ENCODE data around the gene MAP3K6. TPM values are rescaled to one million over a fixed set of nuclear protein-coding genes. Genes with fewer than 3 reads are reported as not detected.

MAP3K6 gene
- polyA plus RNA-seq, 2 of the 4 experiments (the other 2 are of a cell fraction), result 3.6 to 8.5 TPM

- H3K9me3 ChIP-seq, result no peaks in the 10 kb centered on the region
- TF ChIP-seq MAZ (IDR thresholded peaks at IDR 0.05; ENCODE audit: borderline replicate concordance, low read depth, low read length), result no peak
- TF ChIP-seq MAFK (IDR thresholded peaks at IDR 0.05; ENCODE audit: partially characterized antibody), result peak; percentile 48
- 75% methylated on average over 10 of the region's 11 CpGs for WGBS (ENCODE audit: missing lambda C conversion rate)
- no peak overlapping the region for H3K27ac ChIP-seq
- peak in 1 of 2 experiments; percentile 33 for DNase-seq (ENCODE audit: low read depth in 1 of 2, low spot score in 1 of 2)
- ATAC-seq, result peak; percentile 72 to 92; a peak in 5 of 6 replicates
- CTCF ChIA-PET, result interaction anchor here (0.7 to 3.0 kb wide), 10 partner anchors 10 to 301 kb away, joined by 3 to 15 read pairs (median 4); partner anchors contain the start of gene CD164L2
- H3K4me3 ChIP-seq, result no peak overlapping the region
- H3K4me2 ChIP-seq, result no peak overlapping the region
- POLR2A ChIA-PET, result no interaction called here
- no peaks in the 10 kb centered on the region for H3K4me1 ChIP-seq
- no peak for FAIRE-seq
Observed at GRCh38 chr1:27306892-27307761, 59.6 kb downstream of the MAP3K6 start.

GRCh38 chr1:27306071-27306470, 60.7 kb downstream of the MAP3K6 start:
- TF ChIP-seq TP53 (CRISPR knock-in tag; IDR thresholded peaks at IDR 0.05) (no peak), REST (IDR thresholded peaks at IDR 0.05) (no peak), CBX2 (IDR thresholded peaks at IDR 0.05; ENCODE audit: borderline replicate concordance, low read depth) (no peak), RAD21 (conservative IDR thresholded peaks at IDR 0.05 in 1 of 2, IDR thresholded peaks at IDR 0.05 in 1 of 2) (no peak), MAZ (IDR thresholded peaks at IDR 0.05; ENCODE audit: borderline replicate concordance, low read depth, low read length) (no peak), POLR2AphosphoS2 (conservative IDR thresholded peaks at IDR 0.05; ENCODE audit: low read length) (no peak)
- no peak for ATAC-seq
- POLR2A ChIA-PET, result no interaction called here
- CTCF ChIA-PET, result interaction anchor here (1.0 to 3.0 kb wide), 6 partner anchors 9 to 302 kb away, joined by 3 to 15 read pairs (median 4); no protein-coding TSS in a partner anchor
- 87% methylated on average over 10 of the region's 11 CpGs for WGBS (ENCODE audit: missing lambda C conversion rate)
- H3K9me3 ChIP-seq, result no peaks in the 10 kb centered on the region
- H3K4me1 ChIP-seq, result no peaks in the 10 kb centered on the region
- FAIRE-seq, result no peak
- H3K27ac ChIP-seq, result no peak overlapping the region
- H3K4me3 ChIP-seq, result no peak overlapping the region
- no peak for DNase-seq (ENCODE audit: low read depth in 1 of 2, low spot score in 1 of 2)
- H3K4me2 ChIP-seq, result no peak overlapping the region

Small RNAs within 50 kb of the gene (small RNA-seq; reads per million reads assigned to genes)
- 0 to 463 (median 1.3) reads per million in 6 experiments for gene RNU6-48P

Other genes starting within 250 kb of the MAP3K6 start
- gene SLC9A1, start 211.8 kb downstream of the MAP3K6 start, polyA plus RNA-seq (2011; rRNA removed), result 8.0 and 11.1 TPM in 2 replicates
- 7.3 to 7.5 TPM (median 7.4 TPM) in 3 replicates for gene SLC9A1, start 211.8 kb downstream of the MAP3K6 start, polyA plus RNA-seq (2017; fragmentation: RNase III; extraction: RNeasy Plus Mini Kit Qiagen cat#74134 plus additional on column Dnase treatment)
- 3.8 and 4.0 TPM in 2 replicates for gene WDTC1, start 132.3 kb downstream of the MAP3K6 start, polyA plus RNA-seq (2011; rRNA removed)
- 6.0 to 7.8 TPM (median 6.9 TPM) in 3 replicates for gene WDTC1, start 132.3 kb downstream of the MAP3K6 start, polyA plus RNA-seq (2017; fragmentation: RNase III; extraction: RNeasy Plus Mini Kit Qiagen cat#74134 plus additional on column Dnase treatment)
- gene TMEM222, start 44.8 kb downstream of the MAP3K6 start, polyA plus RNA-seq (2011; rRNA removed), result 27.1 and 28.4 TPM in 2 replicates
- 29.7 to 32.0 TPM (median 30.0 TPM) in 3 replicates for gene TMEM222, start 44.8 kb downstream of the MAP3K6 start, polyA plus RNA-seq (2017; fragmentation: RNase III; extraction: RNeasy Plus Mini Kit Qiagen cat#74134 plus additional on column Dnase treatment)
- 0.50 and 0.80 TPM in 2 replicates for gene SYTL1, start 24.9 kb downstream of the MAP3K6 start, polyA plus RNA-seq (2011; rRNA removed)
- gene SYTL1, start 24.9 kb downstream of the MAP3K6 start, polyA plus RNA-seq (2017; fragmentation: RNase III; extraction: RNeasy Plus Mini Kit Qiagen cat#74134 plus additional on column Dnase treatment), result 0.50 to 0.76 TPM (median 0.58 TPM) in 3 replicates
- gene FCN3, start 7.9 kb upstream of the MAP3K6 start, polyA plus RNA-seq (2011; rRNA removed), result not detected in 2 replicates
- gene FCN3, start 7.9 kb upstream of the MAP3K6 start, polyA plus RNA-seq (2017; fragmentation: RNase III; extraction: RNeasy Plus Mini Kit Qiagen cat#74134 plus additional on column Dnase treatment), result not detected in 3 replicates
- gene CD164L2, start 16.4 kb upstream of the MAP3K6 start, polyA plus RNA-seq (2011; rRNA removed), result not detected in 2 replicates
- not detected in 3 replicates for gene CD164L2, start 16.4 kb upstream of the MAP3K6 start, polyA plus RNA-seq (2017; fragmentation: RNase III; extraction: RNeasy Plus Mini Kit Qiagen cat#74134 plus additional on column Dnase treatment)
- 1.3 and 1.7 TPM in 2 replicates for gene GPR3, start 25.7 kb upstream of the MAP3K6 start, polyA plus RNA-seq (2011; rRNA removed)
- gene GPR3, start 25.7 kb upstream of the MAP3K6 start, polyA plus RNA-seq (2017; fragmentation: RNase III; extraction: RNeasy Plus Mini Kit Qiagen cat#74134 plus additional on column Dnase treatment), result 0.64 to 0.95 TPM (median 0.76 TPM) in 3 replicates
- 40.8 and 44.9 TPM in 2 replicates for gene WASF2, start 123.2 kb upstream of the MAP3K6 start, polyA plus RNA-seq (2011; rRNA removed)
- gene WASF2, start 123.2 kb upstream of the MAP3K6 start, polyA plus RNA-seq (2017; fragmentation: RNase III; extraction: RNeasy Plus Mini Kit Qiagen cat#74134 plus additional on column Dnase treatment), result 22.7 to 23.4 TPM (median 23.4 TPM) in 3 replicates
- gene AHDC1, start 237.2 kb upstream of the MAP3K6 start, polyA plus RNA-seq (2011; rRNA removed), result 1.3 and 2.6 TPM in 2 replicates
- 9.8 to 11.5 TPM (median 10.0 TPM) in 3 replicates for gene AHDC1, start 237.2 kb upstream of the MAP3K6 start, polyA plus RNA-seq (2017; fragmentation: RNase III; extraction: RNeasy Plus Mini Kit Qiagen cat#74134 plus additional on column Dnase treatment)